Endothelial cell of umbilical vein (primary cell): Measurements from ENCODE around the gene STAT4. TPM values are rescaled to one million over a fixed set of nuclear protein-coding genes. Genes with fewer than 3 reads are reported as not detected.

Experiments used
- BruUV-seq: library from RNA; stranded (reverse); fragments of 400-500 nt; replicated peaks from 2 replicates; lab custom pipeline; 2021; lab: Mats Ljungman, UMichigan
- CTCF ChIA-PET: fragments of 300-600, 350-600 bp; sonication (Branson Sonifier 250); formaldehyde crosslinking; loops from one replicate; lab custom pipeline; 2021; ENCODE audit warnings: antibody characterized with exemption, inconsistent platforms; lab: Charles Lee
- POLR2A ChIA-PET: fragments of 300-600, 350-600 bp; sonication (Branson Sonifier 250); formaldehyde crosslinking; loops from one replicate; lab custom pipeline; 2021; ENCODE audit warnings: antibody characterized with exemption, inconsistent platforms; lab: Charles Lee
- DNase-seq: peaks from one replicate; pipeline ENCODE4 v3.0.0-alpha.2; 2011; ENCODE audit warnings: low read depth, low spot score
- FAIRE-seq: peaks from 2 replicates; lab custom pipeline; 2011; peaks lifted over from hg19 to GRCh38; lab: Jason Lieb, UNC
- H2AFZ ChIP-seq: 2 replicates; pipeline ENCODE4 v1.6.0; 2012; ENCODE audit warnings: low read depth, low read length, control low read depth, inconsistent platforms
- H3K27ac ChIP-seq: 2 replicates; pipeline ENCODE4 v1.5.1; 2011; ENCODE audit warnings: low read depth, mild to moderate bottlenecking, control low read depth, low read length, moderate library complexity; ENCODE audit not compliant: insufficient read depth
- H3K27me3 ChIP-seq, 2 experiments: 2 replicates each; pipeline versions ENCODE4 v1.6.0 to v1.6.1; 2011; ENCODE audit warnings: low read length in 2 of 2, mixed read lengths in 1 of 2; ENCODE audit not compliant: control insufficient read depth in 2 of 2, insufficient read depth in 2 of 2
- H3K36me3 ChIP-seq, 2 experiments: 2 replicates in 1 of 2; 3 replicates in 1 of 2; pipeline ENCODE4 v1.5.1; 2011; ENCODE audit warnings: low read length in 2 of 2, mild to moderate bottlenecking in 1 of 2, moderate library complexity in 1 of 2; ENCODE audit not compliant: control insufficient read depth in 2 of 2, insufficient read depth in 2 of 2; ENCODE audit errors: extremely low read depth in 1 of 2
- H3K4me1 ChIP-seq: 3 replicates; pipeline ENCODE4 v1.5.1; 2011; ENCODE audit warnings: mild to moderate bottlenecking, low read length; ENCODE audit not compliant: control insufficient read depth, insufficient read depth; ENCODE audit errors: extremely low read depth
- H3K4me2 ChIP-seq: 2 replicates; pipeline ENCODE4 v1.6.1; 2011; ENCODE audit warnings: low read length, control low read depth, mixed read lengths; ENCODE audit not compliant: insufficient read depth
- H3K4me3 ChIP-seq, 3 experiments: fragments of 200-600 bp in 1 of 3; sonication (generic), shearing (Covaris generic) in 1 of 3; replicated peaks in 1 of 3; 2 replicates each; pipeline ENCODE4 v1.5.1; 2011 to 2016; ENCODE audit warnings: control low read depth in 3 of 3, low read length in 3 of 3, mild to moderate bottlenecking in 2 of 3, inconsistent platforms in 1 of 3, low read depth in 1 of 3, moderate library complexity in 1 of 3; ENCODE audit not compliant: insufficient read depth in 1 of 3
- H3K79me2 ChIP-seq: 2 replicates; pipeline ENCODE4 v1.6.0; 2012; ENCODE audit warnings: low read length, inconsistent platforms; ENCODE audit not compliant: control insufficient read depth, insufficient read depth
- H3K9ac ChIP-seq: replicated peaks from 2 replicates; pipeline ENCODE3; 2011; ENCODE audit warnings: low read length, control low read depth; ENCODE audit not compliant: insufficient read depth; ENCODE audit errors: extremely low read depth
- H3K9me1 ChIP-seq: replicated peaks from 3 replicates; pipeline ENCODE4 v1.6.0; 2011; ENCODE audit warnings: mild to moderate bottlenecking, low read length; ENCODE audit not compliant: control insufficient read depth, insufficient read depth; ENCODE audit errors: extremely low read depth
- H3K9me3 ChIP-seq: replicated peaks from 2 replicates; pipeline ENCODE4 v1.5.1; 2012; ENCODE audit warnings: low read length, inconsistent platforms; ENCODE audit not compliant: control insufficient read depth, insufficient read depth
- H4K20me1 ChIP-seq: replicated peaks from 2 replicates; pipeline ENCODE3; 2011; ENCODE audit warnings: mild to moderate bottlenecking, low read length; ENCODE audit not compliant: control insufficient read depth, insufficient read depth; ENCODE audit errors: extremely low read depth
- CTCF ChIP-seq, 2 donors: IDR thresholded peaks; 1 replicate in 1 of 2; 2 replicates in 1 of 2; pipeline ENCODE4 v1.5.1; 2011; ENCODE audit warnings: low read length in 2 of 2, mild to moderate bottlenecking in 2 of 2, moderate library complexity in 2 of 2, control low read depth in 1 of 2, inconsistent platforms in 1 of 2, low read depth in 1 of 2; ENCODE audit not compliant: insufficient read depth in 1 of 2; ENCODE audit errors: extremely low read depth in 1 of 2
- EZH2 ChIP-seq: IDR thresholded peaks from 2 replicates; pipeline ENCODE4 v1.6.1; 2012; ENCODE audit warnings: borderline replicate concordance, low read depth, mild to moderate bottlenecking, moderate library complexity, low read length, inconsistent platforms; ENCODE audit not compliant: severe bottlenecking
- FOS ChIP-seq: IDR thresholded peaks from 2 replicates; pipeline ENCODE4 v1.6.1; 2011; ENCODE audit warnings: mild to moderate bottlenecking, low read length, moderate library complexity, borderline replicate concordance; ENCODE audit not compliant: insufficient read depth
- GATA2 ChIP-seq: IDR thresholded peaks from 2 replicates; pipeline ENCODE4 v1.7.0; 2011; ENCODE audit warnings: low read depth, mild to moderate bottlenecking, moderate library complexity, mixed read lengths, low read length; ENCODE audit not compliant: insufficient read length, insufficient read depth
- JUN ChIP-seq: IDR thresholded peaks from 2 replicates; pipeline ENCODE4 v1.6.1; 2011; ENCODE audit warnings: borderline replicate concordance, low read depth; ENCODE audit not compliant: insufficient read length, insufficient read depth
- MAX ChIP-seq: IDR thresholded peaks from 2 replicates; pipeline ENCODE4 v1.6.1; 2011; ENCODE audit not compliant: insufficient read depth, insufficient read length
- MYC ChIP-seq: IDR thresholded peaks from one replicate; pipeline ENCODE4 v1.6.1; 2011; ENCODE audit warnings: mild to moderate bottlenecking, low read depth, low read length
- POLR2A ChIP-seq: IDR thresholded peaks from 2 replicates; pipeline ENCODE4 v1.6.1; 2012; ENCODE audit warnings: low read depth, mild to moderate bottlenecking, control low read depth, low read length
- POLR2AphosphoS5 ChIP-seq: IDR thresholded peaks from 2 replicates; pipeline ENCODE4 v1.6.1; 2012; ENCODE audit warnings: low read depth, mild to moderate bottlenecking, control low read depth, low read length, moderate library complexity; ENCODE audit not compliant: insufficient read depth
- dilution Hi-C: fragments of 300-500 bp; cut with MboI; formaldehyde crosslinking; loops from one replicate; pipeline ENCODE4 v1.15.0; 2019; ENCODE audit warnings: low sequenced_read_pairs; ENCODE audit not compliant: extremely low pct_ligation_motif_present
- intact Hi-C: fragments of 100-400 bp; cut with micrococcal nuclease; formaldehyde crosslinking; loops from one replicate; pipeline ENCODE4 v1.10.0; 2022
- polyA plus RNA-seq, 4 experiments: library from polyadenylated mRNA; depleted of rRNA in 3 of 4; stranded (reverse) in 3 of 4; unstranded in 1 of 4; fragments of >200 nt; gene quantifications; 2 replicates each; pipeline versions ENCODE4 v1.2.1 to v1.2.3, GENCODE V29; 2011 to 2012; ENCODE audit warnings: missing spikeins in 1 of 4
- total RNA-seq: library from RNA; stranded (reverse); gene quantifications from 2 replicates; pipeline ENCODE4 v1.2.3, GENCODE V29; 2021

The STAT4 gene
- total and polyA plus RNA-seq, 2 donors (not counting 3 experiments of a cell fraction or from before 2014, with no cell fraction given), result 0.46 to 1.2 TPM

- Histone ChIP-seq H3K27me3 (no peaks in the 10 kb centered on the region), H2AFZ (no peak overlapping the region), H3K79me2 (no peaks in the 10 kb centered on the region), H3K27ac (no peak overlapping the region), H3K4me2 (no peak overlapping the region), H3K4me1 (no peaks in the 10 kb centered on the region), H3K9ac (no peak overlapping the region), H3K9me1 (no peaks in the 10 kb centered on the region), H3K9me3 (no peaks in the 10 kb centered on the region), H3K4me3 (no peak overlapping the region), H3K36me3 (no peaks in the 10 kb centered on the region), H4K20me1 (no peaks in the 10 kb centered on the region)
- ChIA-PET POLR2A (no interaction called here), CTCF (interaction anchor here (0.8 kb wide), 1 partner anchor 52 kb away, joined by 4 read pairs; no protein-coding TSS in a partner anchor)
- FAIRE-seq (peak; percentile 44), DNase-seq (no peak)
- intact Hi-C loops (no loop called here), dilution Hi-C loops (no loop called here)
- no peak for TF ChIP-seq POLR2A
- no peak for TF ChIP-seq MAX
- TF ChIP-seq POLR2AphosphoS5, result no peak
- no peak for TF ChIP-seq CTCF (IDR thresholded peaks at IDR 0.05; ENCODE audit: extremely low read depth in 1 of 2, insufficient read depth in 1 of 2, low read depth in 1 of 2, low read length in 2 of 2)
- TF ChIP-seq GATA2, result no peak
- no peak for TF ChIP-seq EZH2
- no peak for TF ChIP-seq FOS
- TF ChIP-seq MYC, result no peak
- no peak for TF ChIP-seq JUN
- no TSS peak for BruUV-seq
Observed at GRCh38 chr2:191105082-191105481, 45.7 kb downstream of the STAT4 start.
